HG03565 (cell line): Measurements from ENCODE around the gene PPP6R3.
"Not testable (repeated sequence)": the region's sequence is repeated elsewhere in the genome, so short reads cannot be mapped to it uniquely, and the experiment has no call there.

Source experiments
- ATAC-seq: cut with Tn5 transposase; IDR thresholded peaks from one replicate; pipeline ENCODE4 v1.9.1; 2021; ENCODE audit warnings: mild to moderate bottlenecking, moderate library complexity; ENCODE audit not compliant: unreplicated experiment

PPP6R3 gene

GRCh38 chr11:68457216-68457897 lies 3.2 kb upstream of the PPP6R3 start:
- ATAC-seq, result no peak

GRCh38 chr11:68457898-68458249 lies 2.7 kb upstream of the PPP6R3 start:
- ATAC-seq, result no peak

- ATAC-seq, result not testable (repeated sequence)
These were observed 2.2 kb upstream of the PPP6R3 start for GRCh38 chr11:68458340-68458739.

DNA sequence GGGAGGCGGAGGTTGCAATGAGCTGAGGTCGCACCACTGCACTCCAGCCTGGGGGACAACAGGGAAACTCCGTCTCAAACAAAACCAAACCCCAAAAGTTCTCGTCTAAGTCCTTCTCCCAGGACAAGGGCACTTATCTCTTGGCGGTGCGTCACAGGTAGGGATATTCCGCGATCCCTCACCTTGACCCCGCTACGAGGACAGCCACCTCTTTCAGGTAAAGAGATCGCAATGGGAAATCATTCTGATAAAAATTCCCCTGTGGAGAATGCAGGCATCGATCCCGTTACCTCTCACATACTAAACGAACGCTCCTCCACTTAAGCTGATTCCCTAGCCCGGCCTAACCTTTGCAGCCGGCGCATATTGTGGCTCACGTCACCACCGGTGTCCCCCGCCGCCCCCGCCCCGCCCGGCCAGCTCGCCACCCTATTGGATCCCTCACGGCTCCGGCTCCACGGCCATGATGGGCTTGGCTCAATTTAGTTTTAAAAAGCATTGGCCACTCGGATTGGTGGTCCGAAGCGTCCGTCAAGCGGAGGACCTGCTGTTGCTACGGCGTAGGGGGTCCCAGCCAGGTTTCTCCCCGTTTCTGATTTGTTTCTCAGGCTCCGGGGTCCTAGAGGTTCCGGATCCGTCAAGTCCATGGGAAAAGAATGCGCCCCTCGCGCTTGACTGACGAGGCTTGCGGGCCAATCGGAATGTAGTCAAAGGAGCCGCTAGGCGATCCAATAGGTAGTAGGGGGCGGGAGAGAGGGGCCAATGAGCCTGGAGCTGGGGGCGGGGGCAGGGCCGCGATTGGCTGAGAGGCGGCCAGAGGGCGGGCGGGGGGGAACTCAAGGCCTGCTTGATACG lies 439 bp upstream of the PPP6R3 start:
- ATAC-seq, result peak; percentile 69

DNA sequence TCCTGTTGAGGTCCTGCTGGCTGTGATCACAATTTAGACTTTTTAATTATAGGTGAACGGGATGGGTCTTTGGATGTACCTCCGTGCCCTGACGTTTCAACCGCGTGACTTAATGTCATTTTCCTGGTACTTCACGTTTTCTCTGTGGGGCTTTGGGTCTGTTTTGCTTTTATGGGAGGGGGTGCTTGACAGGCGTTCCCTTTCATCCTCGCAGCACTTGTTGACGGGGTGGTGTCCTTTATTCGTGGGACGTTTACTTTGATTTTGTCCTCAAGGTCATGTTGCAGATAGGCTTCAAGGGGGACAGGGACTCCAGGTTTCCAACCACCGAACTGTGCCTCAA lies 994 bp downstream of the PPP6R3 start:
- no peak for ATAC-seq

DNA sequence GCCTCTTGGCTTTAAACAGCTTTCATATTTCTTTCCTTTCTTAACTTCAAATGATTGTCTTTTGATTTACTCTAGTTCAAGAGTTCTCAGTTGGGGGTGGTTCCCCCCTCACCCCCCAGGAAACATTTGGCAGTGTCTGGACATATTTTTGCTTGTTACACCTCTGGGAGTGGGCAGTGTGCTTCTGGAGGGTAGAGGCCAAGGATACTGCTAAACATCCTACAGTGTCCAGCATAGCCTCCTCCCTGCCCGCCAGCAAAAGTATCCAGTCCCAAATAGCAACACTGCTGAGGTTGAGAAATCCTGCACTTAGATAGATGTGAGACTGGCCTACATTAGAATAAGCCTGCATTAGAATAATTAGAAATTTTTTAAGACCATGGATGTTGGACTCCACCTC lies 3.2 kb downstream of the PPP6R3 start:
- no peak for ATAC-seq

DNA sequence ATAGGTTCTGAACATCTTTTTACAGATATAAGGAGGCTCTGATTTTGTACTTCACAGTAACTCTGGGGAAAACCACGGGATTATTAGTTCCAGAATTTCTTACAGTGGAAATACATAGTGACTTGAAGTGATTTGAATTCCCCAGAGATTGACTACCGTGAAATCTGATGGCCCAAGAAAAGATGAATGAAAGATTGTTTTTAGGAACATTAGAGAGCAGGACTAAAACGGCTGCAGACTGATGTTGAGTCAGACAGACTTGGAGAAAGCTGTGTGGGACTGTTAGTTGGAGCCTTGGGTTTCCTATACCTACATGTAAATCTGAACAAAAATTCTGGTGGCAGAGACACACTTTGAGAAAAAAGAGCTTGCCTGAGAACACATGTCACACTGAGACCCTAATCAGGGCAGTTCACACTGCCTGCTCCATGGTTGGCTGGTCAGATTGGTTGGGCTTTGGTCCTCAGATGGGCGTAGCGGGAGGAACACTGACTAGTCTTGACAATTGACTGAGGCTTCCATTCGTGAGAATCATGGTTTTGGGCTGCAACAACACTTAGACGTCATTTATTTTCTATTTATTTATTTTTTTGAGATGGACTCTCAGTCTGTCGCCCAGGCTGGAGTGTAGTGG lies 6.8 kb downstream of the PPP6R3 start:
- ATAC-seq, result no peak

DNA sequence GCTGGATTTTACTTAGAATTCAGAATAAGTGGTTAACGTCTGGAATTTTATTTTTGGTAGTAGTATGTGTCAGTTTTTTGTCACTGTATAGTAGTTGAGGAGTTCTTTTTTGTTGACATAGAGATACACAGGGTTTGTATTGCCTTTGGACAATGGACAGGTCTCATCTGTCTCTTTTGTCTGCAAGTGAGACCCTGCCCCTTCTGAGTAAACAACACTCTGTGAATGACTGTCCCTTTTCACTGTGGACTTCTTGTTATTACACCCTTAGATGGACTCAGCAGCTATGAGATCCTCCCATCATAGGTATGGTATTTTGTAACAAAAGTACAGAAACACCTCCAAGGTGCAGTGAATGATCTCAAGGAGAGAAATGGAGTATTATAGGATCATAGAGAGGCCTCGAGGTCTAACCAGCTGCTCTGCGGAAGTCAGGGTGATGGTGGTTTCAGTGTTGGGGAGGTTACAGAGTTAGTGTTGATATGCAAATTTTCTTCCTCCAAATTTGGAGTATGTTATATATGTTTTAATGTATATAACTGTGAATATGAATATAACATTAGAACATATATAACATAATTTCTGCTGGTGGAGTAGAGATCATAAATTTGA lies 7.8 kb downstream of the PPP6R3 start:
- ATAC-seq, result no peak

- ATAC-seq, result no peak
These were observed 8.6 kb downstream of the PPP6R3 start for GRCh38 chr11:68469122-68469521.

- no peak for ATAC-seq
These were observed 9.1 kb downstream of the PPP6R3 start for GRCh38 chr11:68469642-68470041.

- ATAC-seq, result no peak
These were observed 9.8 kb downstream of the PPP6R3 start for GRCh38 chr11:68470304-68470811.

- no peak for ATAC-seq
These were observed 11.1 kb downstream of the PPP6R3 start for GRCh38 chr11:68471360-68472340.

- ATAC-seq, result no peak
These were observed 12.2 kb downstream of the PPP6R3 start for GRCh38 chr11:68472778-68473177.

DNA sequence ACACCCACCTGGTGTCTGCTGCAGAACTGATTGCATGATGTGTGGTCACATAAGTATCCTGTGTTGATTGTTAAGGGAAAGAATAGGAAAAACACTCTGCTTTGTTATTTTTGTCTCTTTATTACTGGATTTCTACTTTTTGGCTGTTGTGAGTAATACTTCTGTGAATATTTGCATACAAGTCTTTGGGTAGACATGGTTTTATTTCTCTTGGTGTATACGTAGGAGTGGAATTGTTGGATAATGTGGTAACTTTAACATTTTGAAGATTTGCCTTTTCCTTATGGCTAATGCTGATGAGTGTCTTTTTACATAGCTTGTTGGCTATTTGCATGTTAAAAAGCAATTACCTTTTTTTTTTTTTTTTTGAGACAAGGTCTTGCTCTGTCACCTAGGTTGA lies 13.1 kb downstream of the PPP6R3 start:
- no peak for ATAC-seq

DNA sequence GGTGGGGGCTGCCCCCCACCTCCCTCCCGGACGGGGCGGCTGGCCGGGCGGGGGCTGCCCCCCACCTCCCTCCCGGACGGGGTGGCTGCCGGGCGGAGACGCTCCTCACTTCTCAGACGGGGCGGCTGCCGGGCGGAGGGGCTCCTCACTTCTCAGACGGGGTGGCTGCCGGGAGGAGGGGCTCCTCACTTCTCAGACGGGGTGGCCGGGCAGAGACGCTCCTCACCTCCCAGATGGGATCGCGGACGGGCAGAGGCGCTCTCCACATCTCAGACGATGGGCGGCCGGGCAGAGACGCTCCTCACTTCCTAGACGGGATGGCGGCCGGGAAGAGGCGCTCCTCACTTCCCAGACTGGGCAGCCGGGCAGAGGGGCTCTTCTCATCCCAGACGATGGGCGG lies 15.1 kb downstream of the PPP6R3 start:
- ATAC-seq, result not testable (repeated sequence)

DNA sequence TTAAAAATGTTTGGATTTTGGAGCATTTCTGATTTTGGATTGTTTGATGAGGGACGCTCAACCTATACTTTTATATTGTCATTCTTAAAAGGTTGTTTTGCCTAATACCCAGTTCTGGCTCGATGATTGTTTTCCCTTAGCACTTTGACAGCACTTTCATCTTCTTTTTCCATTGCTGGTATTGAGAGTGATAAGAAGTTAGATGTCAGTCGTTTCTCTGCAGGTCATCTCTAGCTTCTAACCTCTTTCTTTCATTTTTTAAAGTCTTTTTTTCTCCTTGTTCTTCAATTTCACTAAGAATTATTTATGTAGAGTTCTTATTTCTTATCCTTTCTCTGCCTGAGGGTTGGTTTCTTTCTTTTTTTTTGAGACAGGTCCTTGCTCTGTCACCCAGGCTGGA lies 18.8 kb downstream of the PPP6R3 start:
- ATAC-seq, result no peak

GRCh38 chr11:68480193-68480592 lies 19.6 kb downstream of the PPP6R3 start:
- ATAC-seq, result no peak

- no peak for ATAC-seq
These were observed 20.4 kb downstream of the PPP6R3 start for GRCh38 chr11:68480852-68481510.

DNA sequence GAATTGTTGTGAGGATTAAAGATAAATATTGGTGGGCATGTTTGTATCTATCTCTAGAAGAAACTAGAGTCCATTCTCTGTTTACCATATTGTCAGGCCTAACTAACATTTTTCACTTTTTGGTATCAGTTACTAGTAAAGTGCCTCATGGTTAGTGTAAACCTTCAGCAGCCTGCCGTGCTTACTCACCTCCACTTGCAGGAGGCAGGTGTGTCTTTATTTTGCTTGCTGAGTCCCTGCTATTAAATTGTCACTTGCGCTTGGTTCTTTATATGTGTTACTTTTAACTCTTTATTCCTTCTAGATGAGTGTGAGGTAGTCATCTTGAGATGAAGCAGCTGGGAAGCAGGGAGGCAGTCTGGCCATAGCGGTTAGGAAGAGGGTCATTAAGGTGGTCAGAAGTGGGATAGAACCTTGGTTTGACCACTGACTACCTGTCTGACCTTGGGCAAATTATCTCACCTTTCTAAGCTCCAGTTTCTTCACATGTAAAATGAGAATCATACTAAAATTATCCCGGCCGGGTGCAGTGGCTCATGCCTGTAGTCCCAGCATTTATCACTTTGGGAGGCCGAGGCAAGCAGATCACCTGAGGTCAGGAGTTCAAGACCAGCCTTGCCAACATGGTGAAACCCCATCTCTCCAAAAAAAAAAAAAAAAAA lies 21.2 kb downstream of the PPP6R3 start:
- ATAC-seq, result no peak
